Measurements from ENCODE around the gene NACA.

DNA sequence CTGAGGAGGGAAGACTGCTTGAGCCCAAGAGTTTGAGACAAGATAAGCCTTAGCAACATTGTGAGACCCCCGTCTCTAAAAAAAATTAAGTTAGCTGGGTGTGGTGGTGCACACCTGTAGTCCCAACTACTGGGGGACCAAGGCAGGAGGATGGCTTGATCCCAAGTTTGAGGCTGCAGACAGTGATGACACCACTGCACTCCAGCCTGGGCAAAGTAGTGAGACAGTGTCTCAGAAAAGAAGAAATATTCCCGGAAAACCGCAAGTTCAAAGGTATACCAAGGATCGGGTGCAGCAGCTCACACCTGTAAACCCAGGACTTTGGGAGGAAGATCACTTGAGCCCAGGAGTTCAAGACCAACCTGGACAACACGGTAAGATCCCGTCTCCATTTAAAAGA, 42.8 kb downstream of the NACA start:
- TF ChIP-seq CTCF (IDR thresholded peaks at IDR 0.05) (no peak), POLR2A (IDR thresholded peaks at IDR 0.05) (no peak)
